Smooth muscle cell (in vitro differentiated cells): Measurements from ENCODE around the gene SLC38A5. TPM values are rescaled to one million over a fixed set of nuclear protein-coding genes. Genes with fewer than 3 reads are reported as not detected.
"Not testable (repeated sequence)": the region's sequence is repeated elsewhere in the genome, so short reads cannot be mapped to it uniquely, and the experiment has no call there.

Source experiments
- DNase-seq: peaks from one replicate; lab custom pipeline; 2025; ENCODE audit not compliant: unreplicated experiment; lab: John Stamatoyannopoulos, UW
- H2AFZ ChIP-seq: fragments of 200-600 bp; sonication (generic); 2 replicates; pipeline ENCODE4 v1.6.0; 2016; ENCODE audit warnings: antibody characterized with exemption, low read depth, mild to moderate bottlenecking
- H3F3A ChIP-seq: fragments of 200-600 bp; sonication (generic); 2 replicates; pipeline ENCODE4 v1.6.0; 2017; ENCODE audit warnings: antibody characterized with exemption, low read depth
- H3K27ac ChIP-seq: fragments of 200-600 bp; sonication (generic); 2 replicates; pipeline ENCODE4 v1.5.1; 2016; ENCODE audit warnings: low read depth, mild to moderate bottlenecking
- H3K27me3 ChIP-seq: fragments of 200-600 bp; sonication (generic); 2 replicates; pipeline ENCODE4 v1.6.1; 2016; ENCODE audit warnings: low read depth, mild to moderate bottlenecking
- H3K36me3 ChIP-seq: fragments of 200-600 bp; sonication (generic); 2 replicates; pipeline ENCODE4 v1.5.1; 2016; ENCODE audit warnings: low read depth
- H3K4me1 ChIP-seq: fragments of 200-600 bp; sonication (generic); 2 replicates; pipeline ENCODE4 v1.5.1; 2016; ENCODE audit warnings: low read depth
- H3K4me2 ChIP-seq: fragments of 200-600 bp; sonication (generic); 2 replicates; pipeline ENCODE4 v1.6.0; 2016; ENCODE audit warnings: mild to moderate bottlenecking
- H3K4me3 ChIP-seq: fragments of 200-600 bp; sonication (generic); 2 replicates; pipeline ENCODE4 v1.5.1; 2016; ENCODE audit warnings: mild to moderate bottlenecking
- H3K79me2 ChIP-seq: fragments of 200-600 bp; sonication (generic); 2 replicates; pipeline ENCODE4 v1.6.0; 2016; ENCODE audit warnings: low read depth, mild to moderate bottlenecking
- H3K9ac ChIP-seq: fragments of 200-600 bp; sonication (generic); 2 replicates; pipeline ENCODE4 v1.6.0; 2016; ENCODE audit warnings: low read depth
- H3K9me3 ChIP-seq: fragments of 200-600 bp; sonication (generic); replicated peaks from 2 replicates; pipeline ENCODE4 v1.5.1; 2016; ENCODE audit warnings: low read depth
- H4K20me1 ChIP-seq: fragments of 200-600 bp; sonication (generic); 2 replicates; pipeline ENCODE4 v1.6.0; 2016; ENCODE audit warnings: low read depth
- WGBS: methylation state at CpG from one replicate; pipeline ENCODE4 v1.1.7; 2016; ENCODE audit warnings: low lambda C conversion rate; 5-methylcytosine and 5-hydroxymethylcytosine counted together
- polyA plus RNA-seq: library from polyadenylated mRNA; unstranded; fragments of >200 nt; fragmentation: Nextera tagmentation; extraction: Ambion mirVana; gene quantifications from 2 replicates; pipeline ENCODE4 v1.2.1, GENCODE V29; 2016
- small RNA-seq: library from RNA; depleted of rRNA; stranded (forward); fragments of <200 nt; gene quantifications from one replicate; pipeline ENCODE3, GENCODE V24; 2014
- total RNA-seq: library from RNA; depleted of rRNA; stranded (reverse); fragments of >200 nt; gene quantifications from 2 replicates; pipeline ENCODE4 v1.2.3, GENCODE V29; 2014

Gene SLC38A5
- total and polyA plus RNA-seq, 2 experiments from 2014 or later = 68.7 to 69.4 TPM

GRCh38 chrX:48430166-48430565, 39.9 kb downstream of the SLC38A5 start:
- not testable (repeated sequence) for H3K27ac ChIP-seq, H3K9ac ChIP-seq, H3K4me1 ChIP-seq, DNase-seq, H3K36me3 ChIP-seq, H3K27me3 ChIP-seq, H4K20me1 ChIP-seq, H3K79me2 ChIP-seq, H3K4me2 ChIP-seq, H2AFZ ChIP-seq, H3F3A ChIP-seq, H3K4me3 ChIP-seq, H3K9me3 ChIP-seq
- WGBS = 35% methylated on average over 4 of the region's 4 CpGs

GRCh38 chrX:48429606-48430005, 40.5 kb downstream of the SLC38A5 start:
- DNase-seq, H3F3A ChIP-seq, H3K9ac ChIP-seq, H3K79me2 ChIP-seq, H2AFZ ChIP-seq, H3K27me3 ChIP-seq, H3K4me2 ChIP-seq, H3K36me3 ChIP-seq, H3K9me3 ChIP-seq, H3K4me3 ChIP-seq, H3K4me1 ChIP-seq, H4K20me1 ChIP-seq, H3K27ac ChIP-seq: not testable (repeated sequence)
- WGBS = 77% methylated on average over 5 of the region's 5 CpGs

- not testable (repeated sequence) for DNase-seq, H2AFZ ChIP-seq, H3K27ac ChIP-seq, H3K9me3 ChIP-seq, H3K79me2 ChIP-seq, H3F3A ChIP-seq, H3K27me3 ChIP-seq, H4K20me1 ChIP-seq, H3K4me1 ChIP-seq, H3K4me3 ChIP-seq, H3K4me2 ChIP-seq, H3K36me3 ChIP-seq, H3K9ac ChIP-seq
- WGBS = no CpG with 5 or more reads among the region's 12 CpGs
These were observed 42.9 kb downstream of the SLC38A5 start for GRCh38 chrX:48427027-48427716.

- H3K27me3 ChIP-seq, H3K4me1 ChIP-seq, H3K4me3 ChIP-seq, H3K79me2 ChIP-seq, DNase-seq, H3K27ac ChIP-seq, H2AFZ ChIP-seq, H3K36me3 ChIP-seq, H3K9me3 ChIP-seq, H3K4me2 ChIP-seq, H3F3A ChIP-seq, H3K9ac ChIP-seq, H4K20me1 ChIP-seq: not testable (repeated sequence)
- no CpG with 5 or more reads among the region's 15 CpGs for WGBS
These were observed 58.2 kb downstream of the SLC38A5 start, which contains the start of gene SSX4B for GRCh38 chrX:48411860-48412259. TSS of gene SSX4B (minus strand) at chrX:48411960. CDS start at chrX:48411372, 588 bp downstream.

Small RNAs within 50 kb of the gene (small RNA-seq; reads per million reads assigned to genes)
- not detected for gene AL606490.4

Other genes starting within 250 kb of the SLC38A5 start
- gene SSX1, start 214.9 kb downstream of the SLC38A5 start, total RNA-seq = not detected in 2 replicates
- gene SSX1, start 214.9 kb downstream of the SLC38A5 start, polyA plus RNA-seq = not detected in 2 replicates
- not detected in 2 replicates for gene SSX3, start 113.6 kb downstream of the SLC38A5 start, total RNA-seq
- gene SSX3, start 113.6 kb downstream of the SLC38A5 start, polyA plus RNA-seq = not detected in 2 replicates
- gene SSX4, start 86.7 kb downstream of the SLC38A5 start, total RNA-seq = not detected in 2 replicates
- not detected in 2 replicates for gene SSX4, start 86.7 kb downstream of the SLC38A5 start, polyA plus RNA-seq
- gene SSX4B, start 58.3 kb downstream of the SLC38A5 start, total RNA-seq = not detected in 2 replicates
- gene SSX4B, start 58.3 kb downstream of the SLC38A5 start, polyA plus RNA-seq = not detected in 2 replicates
- gene FTSJ1, start 5.9 kb upstream of the SLC38A5 start, total RNA-seq = 60.6 and 78.9 TPM in 2 replicates
- 80.8 and 82.4 TPM in 2 replicates for gene FTSJ1, start 5.9 kb upstream of the SLC38A5 start, polyA plus RNA-seq
- gene PORCN, start 38.7 kb upstream of the SLC38A5 start, total RNA-seq = 25.1 and 25.5 TPM in 2 replicates
- gene PORCN, start 38.7 kb upstream of the SLC38A5 start, polyA plus RNA-seq = 14.8 and 23.2 TPM in 2 replicates
- 49.1 and 63.0 TPM in 2 replicates for gene EBP, start 51.5 kb upstream of the SLC38A5 start, total RNA-seq
- 85.5 and 99.8 TPM in 2 replicates for gene EBP, start 51.5 kb upstream of the SLC38A5 start, polyA plus RNA-seq
- 3.8 and 4.5 TPM in 2 replicates for gene TBC1D25, start 69.5 kb upstream of the SLC38A5 start, total RNA-seq
- gene TBC1D25, start 69.5 kb upstream of the SLC38A5 start, polyA plus RNA-seq = 9.7 and 9.8 TPM in 2 replicates
- 110 and 156 TPM in 2 replicates for gene RBM3, start 104.2 kb upstream of the SLC38A5 start, total RNA-seq
- 111 and 116 TPM in 2 replicates for gene RBM3, start 104.2 kb upstream of the SLC38A5 start, polyA plus RNA-seq
- gene WDR13, start 127.2 kb upstream of the SLC38A5 start, total RNA-seq = 46.9 and 55.3 TPM in 2 replicates
- gene WDR13, start 127.2 kb upstream of the SLC38A5 start, polyA plus RNA-seq = 113 and 133 TPM in 2 replicates
- 0.54 and 2.5 TPM in 2 replicates for gene WAS, start 213.5 kb upstream of the SLC38A5 start, total RNA-seq
- gene WAS, start 213.5 kb upstream of the SLC38A5 start, polyA plus RNA-seq = 0.15 and 0.24 TPM in 2 replicates
- 2.6 and 2.7 TPM in 2 replicates for gene SUV39H1, start 226.5 kb upstream of the SLC38A5 start, total RNA-seq
- 5.6 and 7.7 TPM in 2 replicates for gene SUV39H1, start 226.5 kb upstream of the SLC38A5 start, polyA plus RNA-seq